Aorta (tissue), 4 donors: ENCODE results near the gene RNU5D-1. TPM values are rescaled to one million over a fixed set of nuclear protein-coding genes. Genes with fewer than 3 reads are reported as not detected.

Experiments
- polyA plus RNA-seq, 2 donors: library from polyadenylated mRNA; stranded (reverse); fragments of 200-250 nt; gene quantifications; one replicate each; pipeline ENCODE4 v1.2.3, GENCODE V29; 2013
- total RNA-seq, 2 donors: library from RNA; stranded (reverse); fragmentation: NEBNext Ultra II Directional; extraction: Animal tissue kit (Norgen Biotek cat#: 25700); gene quantifications; one replicate each; pipeline ENCODE4 v1.2.1, GENCODE V29; 2021
- donor health status: healthy with polysubstance abuse.
- donor health status: Bipolar disorder and iron deficiency.
- donor health status: DM: no; HTN: no; CAD: no.
- donor health status: DM: yes; HTN: yes; CAD: no.

RNU5D-1 gene
- total and polyA plus RNA-seq, 4 donors: not detected

Other genes with a start within 250 kb of the RNU5D-1 start
- gene TMEM53, start 56.7 kb downstream of the RNU5D-1 start, total RNA-seq: 1 to 10 TPM; 5.4 to 6.6 TPM
- gene TMEM53, start 56.7 kb downstream of the RNU5D-1 start, polyA plus RNA-seq: 1 to 10 TPM; 8.4 to 9.9 TPM
- 1 to 10 TPM; 1.5 to 6.7 TPM for gene ARMH1, start 56.5 kb downstream of the RNU5D-1 start, total RNA-seq
- gene ARMH1, start 56.5 kb downstream of the RNU5D-1 start, polyA plus RNA-seq: 1 to 10 TPM in 1 of 2 donors, under 1 TPM in 1; 0.63 to 2.0 TPM
- 1 to 10 TPM in 1 of 2 donors, under 1 TPM in 1; 0.84 to 3.5 TPM for gene KIF2C, start 8.7 kb upstream of the RNU5D-1 start, total RNA-seq
- 1 to 10 TPM in 1 of 2 donors, under 1 TPM in 1; 0.75 to 2.3 TPM for gene KIF2C, start 8.7 kb upstream of the RNU5D-1 start, polyA plus RNA-seq
- gene RPS8, start 44.4 kb upstream of the RNU5D-1 start, total RNA-seq: 1,000 to 10,000 TPM; 1,373 to 1,500 TPM
- gene RPS8, start 44.4 kb upstream of the RNU5D-1 start, polyA plus RNA-seq: 1,000 to 10,000 TPM; 2,358 to 3,400 TPM
- gene BEST4, start 57.0 kb upstream of the RNU5D-1 start, total RNA-seq: under 1 TPM; 0.30 to 0.32 TPM
- 1 to 10 TPM; 1.1 to 1.8 TPM for gene BEST4, start 57.0 kb upstream of the RNU5D-1 start, polyA plus RNA-seq
- 10 to 100 TPM; 28.8 to 84.3 TPM for gene PLK3, start 69.2 kb upstream of the RNU5D-1 start, total RNA-seq
- 10 to 100 TPM; 16.2 to 73.3 TPM for gene PLK3, start 69.2 kb upstream of the RNU5D-1 start, polyA plus RNA-seq
- under 1 TPM; 0.81 to 0.87 TPM for gene DYNLT4, start 76.2 kb upstream of the RNU5D-1 start, total RNA-seq
- gene DYNLT4, start 76.2 kb upstream of the RNU5D-1 start, polyA plus RNA-seq: 1 to 10 TPM in 1 of 2 donors, not detected in 1; 3.0 TPM
- 10 to 100 TPM; 38.5 to 41.1 TPM for gene BTBD19, start 77.4 kb upstream of the RNU5D-1 start, total RNA-seq
- 10 to 100 TPM in 1 of 2 donors, 1 to 10 TPM in 1; 5.1 to 35.4 TPM for gene BTBD19, start 77.4 kb upstream of the RNU5D-1 start, polyA plus RNA-seq
- 1 to 10 TPM; 1.7 to 6.3 TPM for gene PTCH2, start 112.1 kb upstream of the RNU5D-1 start, total RNA-seq
- 1 to 10 TPM in 1 of 2 donors, under 1 TPM in 1; 0.38 to 6.7 TPM for gene PTCH2, start 112.1 kb upstream of the RNU5D-1 start, polyA plus RNA-seq